Suprapubic skin (tissue), 4 donors: Measurements from ENCODE around the gene ZSCAN5B. TPM values are rescaled to one million over a fixed set of nuclear protein-coding genes. Genes with fewer than 3 reads are reported as not detected.
"Not testable (repeated sequence)": the region's sequence is repeated elsewhere in the genome, so short reads cannot be mapped to it uniquely, and the experiment has no call there.

Source experiments
- DNase-seq, 2 donors: peaks; one replicate each; pipeline ENCODE4 v3.0.0-alpha.2; 2019; ENCODE audit warnings: low spot score in 2 of 2
- H3K27ac ChIP-seq: fragments of 200-600 bp; sonication (generic); one replicate; pipeline ENCODE4 v1.5.1; 2019
- H3K27me3 ChIP-seq: fragments of 200-600 bp; sonication (generic); one replicate; pipeline ENCODE4 v1.5.1; 2019
- H3K36me3 ChIP-seq: fragments of 200-600 bp; sonication (generic); one replicate; pipeline ENCODE4 v1.5.1; 2019
- H3K4me1 ChIP-seq: fragments of 200-600 bp; sonication (generic); one replicate; pipeline ENCODE4 v1.5.1; 2019
- H3K4me3 ChIP-seq: fragments of 200-600 bp; sonication (generic); one replicate; pipeline ENCODE4 v1.5.1; 2019; ENCODE audit warnings: mild to moderate bottlenecking
- H3K9me3 ChIP-seq: fragments of 200-600 bp; sonication (generic); one replicate; pipeline ENCODE4 v1.5.1; 2019
- EP300 ChIP-seq: sonication (generic); formaldehyde crosslinking; IDR thresholded peaks from one replicate; pipeline ENCODE4 v1.6.1; 2017; ENCODE audit warnings: antibody characterized with exemption
- POLR2A ChIP-seq, 2 donors: fragments of 450-650 bp; IDR thresholded peaks; one replicate each; pipeline ENCODE4 v1.6.1; 2017; ENCODE audit warnings: antibody characterized with exemption in 2 of 2, mild to moderate bottlenecking in 2 of 2, moderate library complexity in 2 of 2
- POLR2AphosphoS5 ChIP-seq, 3 donors: sonication (generic); formaldehyde crosslinking; IDR thresholded peaks; one replicate each; pipeline ENCODE4 v1.6.1; 2017; ENCODE audit warnings: antibody characterized with exemption in 3 of 3
- WGBS: methylation state at CpG from one replicate; pipeline ENCODE4 v1.1.5; 2018; 5-methylcytosine and 5-hydroxymethylcytosine counted together
- total RNA-seq, 4 donors: library from RNA; depleted of rRNA; stranded (reverse); fragments of >200 nt; gene quantifications; one replicate each; pipeline ENCODE4 v1.1.0, GENCODE V29; 2016
- TF ChIP-seq, protein P1 (sequence below), 2 donors: fragments of 200-600 bp in 1 of 2; fragments of 450-650 bp in 1 of 2; sonication (generic) in 1 of 2; IDR thresholded peaks; one replicate each; pipeline ENCODE4 v1.5.1; 2016 to 2019; ENCODE audit warnings: antibody characterized with exemption in 2 of 2, mild to moderate bottlenecking in 1 of 2, moderate library complexity in 1 of 2

Gene ZSCAN5B
- total RNA-seq, 4 donors from 2014 or later = not detected

DNA sequence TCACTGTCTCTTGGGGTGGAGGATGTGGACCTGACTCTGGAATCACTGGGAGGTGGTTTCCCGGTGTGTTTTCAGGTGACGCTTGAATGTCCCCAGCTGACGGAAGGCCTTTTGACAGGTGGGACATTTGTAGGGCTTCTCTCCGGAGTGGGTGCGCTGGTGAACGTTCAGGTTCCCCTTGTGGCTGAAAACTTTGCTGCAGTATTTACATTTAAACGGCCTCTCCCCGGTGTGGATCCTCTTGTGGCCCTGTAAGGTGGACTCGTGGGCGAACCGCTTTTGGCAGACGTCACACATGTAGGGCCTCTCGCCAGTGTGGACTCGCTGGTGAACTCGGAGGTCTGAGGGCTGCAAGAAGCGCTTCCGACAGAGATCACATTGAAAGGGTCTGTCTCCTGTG is 7.8 kb downstream of the ZSCAN5B start:
- no peak overlapping the region for H3K27ac ChIP-seq
- no peaks in the 10 kb centered on the region for H3K36me3 ChIP-seq
- 80% methylated on average over 17 of the region's 17 CpGs for WGBS
- TF ChIP-seq, protein P1, sequence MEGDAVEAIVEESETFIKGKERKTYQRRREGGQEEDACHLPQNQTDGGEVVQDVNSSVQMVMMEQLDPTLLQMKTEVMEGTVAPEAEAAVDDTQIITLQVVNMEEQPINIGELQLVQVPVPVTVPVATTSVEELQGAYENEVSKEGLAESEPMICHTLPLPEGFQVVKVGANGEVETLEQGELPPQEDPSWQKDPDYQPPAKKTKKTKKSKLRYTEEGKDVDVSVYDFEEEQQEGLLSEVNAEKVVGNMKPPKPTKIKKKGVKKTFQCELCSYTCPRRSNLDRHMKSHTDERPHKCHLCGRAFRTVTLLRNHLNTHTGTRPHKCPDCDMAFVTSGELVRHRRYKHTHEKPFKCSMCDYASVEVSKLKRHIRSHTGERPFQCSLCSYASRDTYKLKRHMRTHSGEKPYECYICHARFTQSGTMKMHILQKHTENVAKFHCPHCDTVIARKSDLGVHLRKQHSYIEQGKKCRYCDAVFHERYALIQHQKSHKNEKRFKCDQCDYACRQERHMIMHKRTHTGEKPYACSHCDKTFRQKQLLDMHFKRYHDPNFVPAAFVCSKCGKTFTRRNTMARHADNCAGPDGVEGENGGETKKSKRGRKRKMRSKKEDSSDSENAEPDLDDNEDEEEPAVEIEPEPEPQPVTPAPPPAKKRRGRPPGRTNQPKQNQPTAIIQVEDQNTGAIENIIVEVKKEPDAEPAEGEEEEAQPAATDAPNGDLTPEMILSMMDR (IDR thresholded peaks at IDR 0.05) = no peak
- TF ChIP-seq EP300 (no peak), POLR2AphosphoS5 (IDR thresholded peaks at IDR 0.05) (no peak), POLR2A (IDR thresholded peaks at IDR 0.05) (no peak)
- H3K9me3 ChIP-seq = no peaks in the 10 kb centered on the region
- H3K4me3 ChIP-seq = no peak overlapping the region
- H3K4me1 ChIP-seq = no peaks in the 10 kb centered on the region
- DNase-seq = no peak
- peaks cover 4% of the 10 kb centered on the region for H3K27me3 ChIP-seq

DNA sequence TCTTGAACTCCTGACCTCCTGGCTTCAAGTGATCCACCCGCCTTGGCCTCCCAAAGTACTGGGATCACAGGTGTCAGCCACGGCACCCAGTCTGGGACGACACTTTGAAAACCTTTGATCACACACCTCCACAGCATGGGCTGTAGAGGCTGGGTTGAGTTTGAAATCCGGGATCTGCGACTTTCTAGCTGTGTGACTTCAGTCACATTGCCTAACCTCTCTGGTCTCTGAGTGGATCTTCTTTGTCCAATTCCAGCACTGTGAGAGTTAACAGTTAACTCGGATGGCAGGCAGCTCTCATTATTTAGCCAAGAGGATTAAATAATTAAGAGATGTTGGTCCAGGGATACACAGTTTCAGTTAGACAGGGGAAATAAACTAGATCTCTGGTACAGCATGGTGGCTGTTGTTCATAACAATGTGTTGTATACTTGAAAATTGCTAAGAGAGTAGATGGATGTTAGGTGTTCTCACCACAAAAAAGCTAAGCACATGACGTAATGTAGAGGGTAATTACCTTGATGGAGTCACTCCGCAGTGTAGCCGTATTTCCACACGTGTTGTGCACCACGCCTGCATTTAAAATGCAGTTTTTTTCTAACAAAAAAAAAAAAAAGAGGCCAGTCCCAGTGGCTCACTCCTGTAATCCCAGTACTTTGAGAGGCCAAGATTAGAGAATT is 19.9 kb downstream of the ZSCAN5B start:
- peaks cover 38% of the 10 kb centered on the region for H3K27me3 ChIP-seq
- H3K36me3 ChIP-seq = no peaks in the 10 kb centered on the region
- no peak for DNase-seq
- no peak overlapping the region for H3K4me3 ChIP-seq
- H3K27ac ChIP-seq = no peak overlapping the region
- 62% methylated on average over 11 of the region's 11 CpGs for WGBS
- no peaks in the 10 kb centered on the region for H3K9me3 ChIP-seq
- no peaks in the 10 kb centered on the region for H3K4me1 ChIP-seq
- TF ChIP-seq EP300 (no peak), POLR2A (IDR thresholded peaks at IDR 0.05) (no peak), POLR2AphosphoS5 (IDR thresholded peaks at IDR 0.05) (no peak)
- TF ChIP-seq, protein P1 (IDR thresholded peaks at IDR 0.05) = no peak

DNA sequence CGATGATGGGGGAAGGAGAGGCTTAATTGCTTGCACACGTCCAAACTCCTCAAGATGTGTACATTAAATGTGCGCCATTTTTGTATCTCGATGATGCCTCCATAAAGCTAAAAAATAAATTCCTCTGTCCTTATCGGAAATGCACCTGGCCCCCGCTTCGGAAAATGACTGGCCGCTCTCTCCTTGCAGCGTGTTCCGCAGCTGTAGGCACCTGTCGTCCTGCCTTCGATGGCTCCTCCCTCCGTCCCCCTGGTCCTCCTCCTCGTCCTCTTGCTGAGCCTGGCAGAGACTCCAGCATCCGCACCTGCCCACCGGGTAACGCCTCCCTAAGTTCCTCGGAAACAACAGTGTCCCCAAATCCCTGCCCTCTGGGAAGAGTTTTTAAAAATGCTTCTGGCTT is 20.7 kb downstream of the ZSCAN5B start:
- no peak overlapping the region for H3K4me3 ChIP-seq
- DNase-seq = no peak
- no peaks in the 10 kb centered on the region for H3K36me3 ChIP-seq
- H3K4me1 ChIP-seq = no peaks in the 10 kb centered on the region
- peaks cover 38% of the 10 kb centered on the region for H3K27me3 ChIP-seq
- WGBS = 77% methylated on average over 18 of the region's 18 CpGs
- H3K9me3 ChIP-seq = no peaks in the 10 kb centered on the region
- TF ChIP-seq, protein P1 (IDR thresholded peaks at IDR 0.05) = no peak
- TF ChIP-seq POLR2A (IDR thresholded peaks at IDR 0.05) (no peak), EP300 (no peak), POLR2AphosphoS5 (IDR thresholded peaks at IDR 0.05) (no peak)
- H3K27ac ChIP-seq = no peak overlapping the region

- not testable (repeated sequence) for H3K4me3 ChIP-seq, H3K4me1 ChIP-seq, H3K27ac ChIP-seq, H3K36me3 ChIP-seq, H3K9me3 ChIP-seq, DNase-seq
- peaks cover 34% of the 10 kb centered on the region for H3K27me3 ChIP-seq
- WGBS = 80% methylated on average over 3 of the region's 11 CpGs
Measured at GRCh38 chr19:56176310-56176709, 21.3 kb downstream of the ZSCAN5B start.

- H3K27me3 ChIP-seq = peaks cover 34% of the 10 kb centered on the region
- H3K4me3 ChIP-seq, H3K4me1 ChIP-seq, DNase-seq, H3K9me3 ChIP-seq, H3K36me3 ChIP-seq, H3K27ac ChIP-seq: not testable (repeated sequence)
- 47% methylated on average over 9 of the region's 15 CpGs for WGBS
Measured at GRCh38 chr19:56175861-56176307, 21.7 kb downstream of the ZSCAN5B start, which contains the start of gene GALP. TSS of gene GALP (plus strand) at chr19:56176008. CDS start at chr19:56177109, 1,101 bp downstream.

GRCh38 chr19:56174550-56174949 is 23.0 kb downstream of the ZSCAN5B start:
- H3K4me1 ChIP-seq = no peaks in the 10 kb centered on the region
- 54% methylated on average over 11 of the region's 11 CpGs for whole genome bisulfite sequencing
- TF ChIP-seq EP300 (no peak), POLR2AphosphoS5 (IDR thresholded peaks at IDR 0.05) (no peak), POLR2A (IDR thresholded peaks at IDR 0.05) (no peak)
- TF ChIP-seq, protein P1 (IDR thresholded peaks at IDR 0.05) = no peak
- H3K9me3 ChIP-seq = no peaks in the 10 kb centered on the region
- H3K4me3 ChIP-seq = no peak overlapping the region
- DNase-seq = no peak
- H3K36me3 ChIP-seq = no peaks in the 10 kb centered on the region
- peaks cover 34% of the 10 kb centered on the region for H3K27me3 ChIP-seq
- no peak overlapping the region for H3K27ac ChIP-seq
